ENCODE results near the gene ASMTL. TPM values are rescaled to one million over a fixed set of nuclear protein-coding genes. Genes with fewer than 3 reads are reported as not detected.

Gene ASMTL
- total RNA-seq, 2 donors from 2014 or later, result 30.8 to 43.5 TPM

GRCh38 chrX:1419545-1420355 lies 33.0 kb downstream of the ASMTL start:
- no peak overlapping the region for H3K27ac ChIP-seq
- H3K4me3 ChIP-seq, result no peak overlapping the region
- H3K36me3 ChIP-seq, result peaks cover 47% of the 10 kb centered on the region
- DNase-seq (ENCODE audit: low spot score) (no peak), ATAC-seq (ENCODE audit: insufficient number of reproducible peaks, low FRiP score, low read depth) (no peak)
- no peak for TF ChIP-seq CTCF (IDR thresholded peaks at IDR 0.05)
- no peaks in the 10 kb centered on the region for H3K4me1 ChIP-seq (ENCODE audit: control insufficient read depth in 1 of 2, low read depth in 2 of 2)
- H3K27me3 ChIP-seq (replicated peaks; ENCODE audit: insufficient read depth), result no peaks in the 10 kb centered on the region
- H3K9me3 ChIP-seq, result peaks cover 11% of the 10 kb centered on the region

- ATAC-seq (ENCODE audit: insufficient number of reproducible peaks, low FRiP score, low read depth), result no peak
- H3K4me3 ChIP-seq, result no peak overlapping the region
- H3K36me3 ChIP-seq, result peaks cover 52% of the 10 kb centered on the region
- no peak for DNase-seq (ENCODE audit: low spot score)
- no peaks in the 10 kb centered on the region for H3K27me3 ChIP-seq (replicated peaks; ENCODE audit: insufficient read depth)
- H3K27ac ChIP-seq, result no peak overlapping the region
- peaks cover 11% of the 10 kb centered on the region for H3K9me3 ChIP-seq
- no peak for TF ChIP-seq CTCF (IDR thresholded peaks at IDR 0.05)
- H3K4me1 ChIP-seq (ENCODE audit: control insufficient read depth in 1 of 2, low read depth in 2 of 2), result no peaks in the 10 kb centered on the region
Measured at GRCh38 chrX:1418901-1419544, 33.7 kb downstream of the ASMTL start.

GRCh38 chrX:1417921-1418771 lies 34.6 kb downstream of the ASMTL start:
- H3K4me1 ChIP-seq (ENCODE audit: control insufficient read depth in 1 of 2, low read depth in 2 of 2), result no peaks in the 10 kb centered on the region
- H3K9me3 ChIP-seq, result peaks cover 9% of the 10 kb centered on the region
- DNase-seq (ENCODE audit: low spot score), result no peak
- ATAC-seq (ENCODE audit: insufficient number of reproducible peaks, low FRiP score, low read depth), result no peak
- no peak for TF ChIP-seq CTCF (IDR thresholded peaks at IDR 0.05)
- H3K4me3 ChIP-seq, result no peak overlapping the region
- H3K27me3 ChIP-seq (replicated peaks; ENCODE audit: insufficient read depth), result no peaks in the 10 kb centered on the region
- no peak overlapping the region for H3K27ac ChIP-seq
- H3K36me3 ChIP-seq, result peaks cover 57% of the 10 kb centered on the region

DNA sequence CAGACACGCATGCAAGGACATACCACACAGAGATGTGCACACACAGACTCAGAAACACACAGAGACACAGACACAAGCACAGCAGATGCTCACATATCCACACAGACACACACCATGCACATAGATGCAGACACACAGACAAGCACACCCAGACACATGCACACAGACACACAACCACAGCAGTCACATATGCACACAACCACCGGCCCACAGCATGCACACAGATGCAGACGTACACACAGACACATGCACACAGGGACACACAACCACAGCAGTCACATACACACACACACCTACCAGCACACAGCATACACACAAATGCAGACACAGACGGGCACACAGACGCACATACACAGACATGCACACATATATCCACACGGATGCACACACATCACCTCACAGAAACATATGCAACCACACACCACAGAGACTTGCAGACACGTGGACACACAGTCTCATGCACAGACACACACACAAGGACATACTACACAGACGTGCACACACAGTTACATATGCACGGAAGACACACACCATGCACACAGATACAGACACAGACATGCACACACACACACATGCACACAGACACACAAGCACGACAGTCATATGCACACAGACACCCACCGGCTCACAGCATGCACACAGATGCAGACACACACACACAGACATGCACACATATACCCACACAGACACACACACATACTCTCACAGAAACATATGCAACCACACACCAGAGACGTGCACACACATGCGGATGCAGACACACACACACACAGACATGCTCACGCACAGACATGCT lies 35.5 kb downstream of the ASMTL start:
- H3K9me3 ChIP-seq, result no peaks in the 10 kb centered on the region
- ATAC-seq (ENCODE audit: insufficient number of reproducible peaks, low FRiP score, low read depth) (no peak), DNase-seq (ENCODE audit: low spot score) (no peak)
- no peak overlapping the region for H3K27ac ChIP-seq
- no peaks in the 10 kb centered on the region for H3K4me1 ChIP-seq (ENCODE audit: control insufficient read depth in 1 of 2, low read depth in 2 of 2)
- H3K4me3 ChIP-seq, result no peak overlapping the region
- H3K27me3 ChIP-seq (replicated peaks; ENCODE audit: insufficient read depth), result no peaks in the 10 kb centered on the region
- peaks cover 48% of the 10 kb centered on the region for H3K36me3 ChIP-seq
- TF ChIP-seq CTCF (IDR thresholded peaks at IDR 0.05), result no peak

Data from thoracic aorta (tissue), 2 donors.